ENCODE measurements around the gene TMEM179.

Gene TMEM179

DNA sequence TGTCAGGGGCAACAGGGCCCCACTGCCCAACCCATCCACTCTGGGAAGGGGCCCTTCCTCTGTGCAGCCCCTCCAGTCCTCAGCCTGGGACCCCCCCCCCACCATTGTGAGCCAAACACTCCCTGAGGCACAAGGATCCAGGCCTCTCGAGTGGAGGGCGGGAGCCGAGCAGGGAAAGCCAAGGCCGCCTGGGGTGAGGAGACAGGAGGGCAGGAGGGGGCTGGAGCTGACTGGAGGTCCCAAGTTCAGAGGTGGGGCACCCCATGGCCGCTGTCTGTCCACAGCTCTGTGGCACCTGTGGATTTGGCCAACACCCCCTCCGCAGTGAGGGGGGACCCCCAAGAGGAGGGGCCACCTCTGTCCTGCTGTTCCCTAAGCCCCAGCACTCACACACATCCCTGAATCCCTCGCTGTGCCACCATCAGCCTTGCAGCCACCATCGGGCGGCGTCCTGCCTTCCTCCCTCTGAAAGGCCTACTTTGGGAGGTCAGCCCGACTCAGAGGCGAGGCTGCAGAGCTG, 50.4 kb downstream of the TMEM179 start:
- no peak for DNase-seq

DNA sequence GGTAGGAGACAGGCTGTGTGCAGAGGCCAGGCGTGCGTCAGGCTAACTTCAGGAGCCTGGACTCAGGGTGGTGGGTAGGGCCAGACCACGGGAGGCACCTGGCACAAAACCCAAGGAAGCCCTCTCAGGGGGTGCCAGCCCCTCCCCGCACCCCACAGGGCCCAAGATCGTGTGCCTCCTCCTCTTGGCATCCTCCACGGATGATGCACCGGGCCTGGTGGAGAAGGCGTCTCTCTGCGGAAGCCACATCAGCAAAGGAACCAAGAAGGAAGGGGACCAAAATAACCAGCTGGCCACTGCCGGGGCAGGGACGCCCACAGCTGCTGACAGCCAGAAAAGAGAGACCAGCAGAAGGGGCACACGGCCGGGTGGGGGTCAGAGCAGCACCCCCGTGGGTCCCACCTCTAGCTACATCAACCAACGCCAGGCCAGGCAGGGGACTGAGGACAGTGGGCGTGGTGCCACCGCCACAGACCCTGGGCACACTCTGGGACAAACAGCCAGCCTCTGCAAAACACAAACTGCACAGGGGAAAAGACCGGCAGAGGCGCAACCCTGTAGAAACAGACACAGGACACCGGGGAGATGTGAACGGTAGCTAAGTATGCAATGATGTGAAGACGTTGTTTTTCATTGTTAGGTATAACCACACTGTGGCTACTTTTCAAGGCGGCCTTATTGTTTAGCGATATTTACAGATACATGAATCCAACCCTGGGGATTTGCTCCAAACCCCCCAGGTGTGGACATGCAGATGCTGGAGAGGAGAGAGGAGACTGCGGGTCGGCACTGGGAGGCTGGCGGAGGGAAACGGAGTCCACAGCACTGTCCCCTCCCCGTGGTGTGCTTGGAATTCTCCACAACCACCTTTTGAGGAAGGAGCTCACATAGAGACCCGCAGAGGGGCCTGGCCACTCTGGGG, 51.1 kb downstream of the TMEM179 start:
- no peak for DNase-seq

DNA sequence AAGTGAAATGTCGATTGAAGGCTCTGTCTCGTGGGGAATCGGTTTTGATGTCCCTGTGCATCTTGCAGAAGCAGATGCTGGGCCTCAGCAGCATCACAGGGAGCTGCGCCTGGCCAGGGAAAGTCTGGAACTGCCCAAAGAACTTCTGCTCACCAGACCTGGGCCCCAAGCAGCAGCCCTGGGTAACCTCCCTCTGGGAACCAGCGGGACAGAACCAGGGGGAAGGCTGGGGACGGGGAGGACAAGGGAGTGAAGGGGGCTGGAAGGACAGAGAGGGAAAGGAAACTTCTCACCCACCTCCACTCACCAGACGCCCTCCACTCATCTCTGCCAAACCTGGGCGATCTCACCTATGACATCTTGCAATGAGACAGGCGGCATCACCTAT, 51.8 kb downstream of the TMEM179 start:
- DNase-seq = no peak

DNA sequence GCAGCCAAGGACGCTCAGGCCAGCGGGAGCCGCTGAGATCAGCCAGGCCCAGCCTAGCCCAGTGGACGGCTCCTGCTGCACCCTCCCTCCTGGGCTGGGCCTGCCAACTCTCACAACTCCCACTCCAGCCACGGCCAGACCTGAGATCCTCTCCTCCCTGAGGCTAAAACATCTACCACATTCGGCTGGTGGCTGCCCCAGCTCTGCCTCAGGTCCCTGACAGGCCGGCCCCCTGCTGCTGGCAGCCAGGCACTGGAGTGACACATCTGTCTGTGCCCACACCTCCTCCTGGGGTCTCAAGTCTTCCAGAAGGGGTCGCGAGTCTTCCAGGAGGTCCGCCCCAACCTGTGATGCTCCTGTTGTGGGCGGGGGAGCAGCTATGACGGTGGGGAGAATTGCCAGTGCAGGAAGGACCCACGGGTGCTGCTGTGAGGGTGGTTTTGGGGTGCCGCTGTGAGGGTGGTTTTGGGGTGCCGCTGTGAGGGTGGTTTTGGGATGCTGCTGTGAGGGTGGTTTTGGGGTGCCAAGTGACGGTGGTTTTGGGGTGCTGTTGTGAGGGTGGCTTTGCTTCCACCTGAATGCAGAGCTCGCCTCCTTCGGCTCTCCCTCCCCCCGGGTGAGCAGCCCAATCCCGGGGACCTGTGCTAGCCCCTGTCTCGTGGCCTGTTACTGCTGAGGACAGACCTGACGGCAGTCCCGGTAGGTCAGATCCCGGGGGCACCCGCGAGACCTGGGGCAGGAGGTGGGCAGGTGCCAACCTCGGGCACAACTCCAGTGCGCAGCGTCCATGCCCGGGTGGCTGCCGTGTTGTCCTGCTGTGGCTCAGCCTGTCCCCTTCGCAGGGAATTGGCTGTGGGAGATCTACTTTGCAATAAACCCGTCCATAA, 52.5 kb downstream of the TMEM179 start:
- no peak for DNase-seq

DNA sequence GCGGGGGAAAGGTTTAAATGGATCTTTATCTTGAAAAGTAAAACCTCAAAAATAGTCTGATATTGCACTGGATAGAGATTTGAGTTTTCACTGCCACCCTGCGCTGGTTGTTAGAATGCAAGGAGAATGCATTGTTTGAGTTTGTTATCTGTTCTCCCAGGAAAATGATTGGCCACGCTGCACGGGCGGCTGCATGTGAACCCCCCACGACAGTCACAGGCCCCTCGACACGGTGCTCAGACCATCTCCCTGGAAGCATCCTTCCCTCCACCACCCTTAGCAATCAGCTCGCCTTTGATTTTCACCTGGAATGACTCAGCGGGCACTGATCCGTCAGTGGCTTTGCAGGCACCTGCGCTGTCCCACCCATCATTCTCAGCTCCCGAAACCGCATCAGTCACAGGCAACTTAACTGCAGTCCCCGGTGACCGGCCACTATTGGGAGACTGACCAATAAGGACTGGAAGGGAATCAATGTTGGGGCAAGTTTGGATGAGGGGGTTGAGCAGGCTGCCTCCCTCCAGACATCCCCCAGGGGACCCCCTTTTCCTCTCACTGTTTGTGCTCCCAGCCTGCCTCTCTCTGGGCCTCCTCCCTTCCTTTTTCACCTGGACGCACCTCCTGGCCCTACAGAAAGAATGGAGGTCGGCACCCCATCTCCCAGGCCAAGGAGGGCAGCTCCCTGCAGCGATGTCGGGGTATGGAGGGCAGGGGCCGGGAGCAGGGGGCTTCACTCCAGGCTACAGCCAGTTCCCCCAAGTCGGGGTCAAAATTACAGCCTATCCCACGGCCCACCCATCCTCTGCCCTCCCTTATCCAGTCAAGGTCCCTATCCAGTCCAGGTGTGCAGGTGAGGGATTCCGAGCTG, 53.5 kb downstream of the TMEM179 start:
- no peak for DNase-seq

DNA sequence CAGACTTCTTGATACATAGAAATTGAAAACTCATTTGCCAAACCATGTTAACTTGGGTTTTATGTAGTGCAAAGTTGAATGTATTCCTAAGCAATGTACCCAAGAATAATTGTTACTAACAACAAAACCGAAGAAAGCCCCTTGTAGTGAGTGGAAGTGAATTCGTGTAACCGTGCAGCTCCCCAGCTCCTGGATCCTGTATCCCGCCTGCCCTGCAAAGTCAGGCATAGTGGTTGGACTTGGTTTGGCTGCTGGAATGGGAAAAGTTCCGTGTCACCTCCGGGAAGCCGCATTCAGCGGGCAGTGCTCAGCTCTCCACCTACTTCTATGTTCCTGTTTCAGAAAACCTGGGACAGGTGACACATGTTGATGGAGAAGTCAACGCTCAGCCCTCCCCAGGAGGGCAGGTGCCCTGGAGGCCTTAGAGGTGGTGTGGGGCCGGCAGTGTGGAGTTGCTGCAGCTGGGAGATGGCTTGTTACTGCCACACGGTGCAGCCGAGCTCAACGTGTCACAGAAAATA, 54.2 kb downstream of the TMEM179 start:
- DNase-seq = no peak

DNA sequence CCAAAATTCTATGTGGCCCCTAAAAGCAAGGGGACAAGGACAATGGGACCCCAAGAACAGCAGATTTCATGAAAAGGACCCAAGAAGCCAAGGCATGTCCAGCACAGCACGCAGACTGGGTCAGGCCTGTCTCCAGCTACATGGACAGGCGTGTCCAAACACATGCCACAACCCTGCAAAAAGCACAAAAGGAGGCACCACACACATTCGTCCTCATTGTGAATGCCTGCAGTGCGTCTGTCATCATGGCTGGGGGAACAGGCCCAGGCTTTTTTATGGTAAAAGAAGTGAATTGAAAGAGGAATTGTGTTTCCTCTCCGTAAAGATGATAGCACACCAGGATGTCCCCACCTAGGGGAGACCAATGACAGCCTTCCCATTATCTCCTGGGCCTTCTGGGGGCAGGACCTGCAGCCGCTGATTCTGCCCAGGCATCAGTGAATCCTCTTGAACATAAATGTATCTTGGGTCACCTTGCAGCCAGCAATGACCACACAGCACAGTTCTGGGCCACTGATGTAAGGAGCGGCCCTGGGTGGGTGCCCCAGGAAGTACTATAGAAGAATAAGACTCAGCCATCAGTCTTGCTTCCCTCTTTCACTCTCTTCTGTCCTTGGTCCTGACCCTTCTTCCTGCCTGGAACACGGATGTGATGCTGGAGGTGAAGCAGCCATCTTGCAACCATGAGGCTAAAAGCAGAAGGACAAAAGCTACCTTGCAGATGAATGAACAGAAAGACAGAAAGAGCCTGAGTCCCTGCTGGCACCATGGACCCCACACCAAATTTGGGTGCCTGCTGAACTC, 54.8 kb downstream of the TMEM179 start:
- no peak for DNase-seq

DNA sequence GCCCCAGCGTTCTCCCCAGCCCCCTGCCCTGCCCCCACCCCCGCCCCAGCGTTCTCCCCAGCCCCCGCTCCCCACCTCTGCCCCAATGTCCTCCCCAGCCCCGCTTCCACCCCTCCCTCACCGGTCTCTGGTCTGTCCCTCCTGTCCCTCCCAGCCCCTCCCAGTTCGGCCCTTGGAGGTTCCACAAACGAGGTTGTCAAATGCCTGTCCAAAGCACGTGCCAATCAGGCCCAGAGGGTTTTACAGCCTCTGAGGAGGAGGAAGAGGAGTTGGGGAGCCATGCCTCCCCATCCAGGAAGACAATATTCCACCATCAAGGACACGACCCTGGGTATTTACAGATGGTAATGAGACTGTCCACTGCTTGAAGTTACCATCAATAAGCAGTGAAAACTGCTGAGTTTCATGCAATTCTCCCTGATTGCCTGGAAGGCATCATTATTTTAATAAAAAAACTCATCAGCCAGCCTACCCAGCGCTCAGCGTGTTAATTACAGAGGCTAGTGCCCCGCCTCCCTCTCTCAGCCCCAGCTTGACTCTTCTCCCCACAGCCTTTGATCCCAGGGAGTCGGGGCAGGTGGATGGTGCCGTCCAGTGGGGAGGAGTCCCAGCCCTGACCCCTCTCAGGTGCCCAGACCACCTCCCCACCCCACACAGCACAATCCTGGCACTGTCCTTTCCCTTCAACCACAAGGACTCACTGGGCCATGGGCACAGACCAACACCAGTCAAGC, 55.6 kb downstream of the TMEM179 start:
- DNase-seq = no peak

DNA sequence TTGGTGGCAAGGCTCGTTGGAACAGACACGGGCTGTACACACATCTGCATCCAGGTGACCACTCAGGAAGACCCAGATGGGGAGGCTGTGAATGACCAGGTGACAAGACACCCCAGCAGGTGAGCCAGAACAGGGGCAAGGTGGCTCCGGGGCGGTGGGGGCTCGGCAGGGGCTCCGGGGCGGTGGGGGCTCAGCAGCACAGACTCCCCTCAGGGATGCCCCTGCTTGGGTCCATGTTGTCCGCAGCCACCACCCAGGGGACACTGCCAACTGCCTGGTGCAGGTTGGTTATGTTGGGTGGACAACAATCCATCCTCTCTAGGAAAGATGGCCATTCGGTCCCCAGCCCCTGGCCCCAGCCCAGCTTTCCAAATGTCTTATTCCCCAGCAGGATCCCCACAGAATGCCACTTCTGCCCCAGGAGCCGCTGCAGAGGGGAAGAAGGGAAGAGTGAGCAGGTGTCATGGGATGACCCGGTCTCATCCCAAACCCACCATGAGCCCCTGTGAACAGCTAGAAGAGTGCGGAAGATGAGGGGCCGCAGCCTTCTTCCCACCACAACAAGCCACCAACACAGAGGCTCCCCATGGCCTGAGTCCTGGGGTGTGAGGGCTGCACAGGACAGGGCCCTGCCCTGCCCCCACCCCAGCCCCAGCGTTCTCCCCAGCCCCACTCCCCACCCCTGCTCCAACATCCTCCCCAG, 56.4 kb downstream of the TMEM179 start:
- DNase-seq = no peak

DNA sequence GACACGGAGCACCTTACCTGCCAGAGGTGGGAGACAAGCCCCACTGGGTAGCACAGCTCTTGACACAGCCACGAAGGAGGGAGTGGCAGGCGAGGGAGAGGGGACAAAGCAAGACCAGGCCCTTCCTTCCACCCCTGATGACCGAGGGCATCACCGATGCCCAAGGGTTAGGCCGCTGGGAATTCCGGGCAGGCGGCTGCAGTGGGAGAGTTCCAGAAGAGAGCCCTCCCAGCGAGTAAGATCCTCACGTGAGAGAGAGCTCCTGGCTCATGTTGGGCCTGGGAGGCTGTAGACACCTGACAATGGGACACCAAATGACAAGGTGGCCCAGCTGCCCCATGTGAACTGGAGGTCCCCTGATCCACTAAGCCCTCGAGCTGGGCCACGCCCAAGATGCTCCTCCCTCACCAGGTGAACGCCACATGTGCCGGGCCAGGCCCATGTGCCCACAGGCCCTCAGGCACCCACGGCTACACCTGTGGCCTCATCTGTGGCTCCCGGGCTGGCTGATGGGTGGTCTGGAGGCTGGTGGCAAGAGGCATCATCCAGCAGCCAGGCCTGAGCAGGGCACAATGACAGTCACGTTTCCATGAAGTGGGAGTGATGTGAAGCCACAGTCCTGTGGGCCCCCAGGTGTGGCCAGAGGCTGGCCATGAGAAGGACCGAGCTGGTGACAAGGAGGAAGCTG, 57.1 kb downstream of the TMEM179 start:
- no peak for DNase-seq

DNA sequence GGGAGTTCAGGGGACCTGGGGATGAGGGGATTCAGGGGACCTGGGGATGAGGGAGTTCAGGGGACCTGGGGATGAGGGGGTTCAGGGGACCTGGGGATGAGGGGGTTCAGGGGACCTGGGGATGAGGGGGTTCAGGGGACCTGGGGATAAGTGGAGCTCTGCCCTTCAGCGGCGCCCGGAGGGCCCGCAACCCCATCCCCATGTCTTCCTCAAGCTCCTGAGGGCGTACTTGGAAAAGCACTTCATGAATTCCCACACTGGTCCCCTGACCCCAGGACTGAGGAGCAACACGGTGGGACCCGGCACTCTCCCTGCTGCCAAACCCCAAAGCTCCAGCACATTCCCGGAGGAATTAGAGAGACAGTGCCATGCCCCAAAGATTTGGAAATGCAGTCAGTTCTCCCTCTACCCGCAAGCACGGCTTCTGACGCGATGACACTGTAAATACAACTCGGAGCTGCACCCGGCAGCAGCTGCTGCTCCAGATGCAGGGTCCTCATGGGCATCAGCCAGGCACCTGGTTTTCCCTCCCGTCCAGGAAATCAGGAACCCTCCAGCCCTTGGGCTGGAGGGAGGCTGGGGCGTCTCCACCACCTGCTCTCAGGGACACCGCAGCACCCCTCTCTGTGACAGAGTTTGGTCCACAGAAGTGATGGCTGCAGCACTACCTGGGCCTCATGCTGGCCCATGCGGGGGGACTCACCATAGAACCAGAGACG, 57.8 kb downstream of the TMEM179 start:
- no peak for DNase-seq

DNA sequence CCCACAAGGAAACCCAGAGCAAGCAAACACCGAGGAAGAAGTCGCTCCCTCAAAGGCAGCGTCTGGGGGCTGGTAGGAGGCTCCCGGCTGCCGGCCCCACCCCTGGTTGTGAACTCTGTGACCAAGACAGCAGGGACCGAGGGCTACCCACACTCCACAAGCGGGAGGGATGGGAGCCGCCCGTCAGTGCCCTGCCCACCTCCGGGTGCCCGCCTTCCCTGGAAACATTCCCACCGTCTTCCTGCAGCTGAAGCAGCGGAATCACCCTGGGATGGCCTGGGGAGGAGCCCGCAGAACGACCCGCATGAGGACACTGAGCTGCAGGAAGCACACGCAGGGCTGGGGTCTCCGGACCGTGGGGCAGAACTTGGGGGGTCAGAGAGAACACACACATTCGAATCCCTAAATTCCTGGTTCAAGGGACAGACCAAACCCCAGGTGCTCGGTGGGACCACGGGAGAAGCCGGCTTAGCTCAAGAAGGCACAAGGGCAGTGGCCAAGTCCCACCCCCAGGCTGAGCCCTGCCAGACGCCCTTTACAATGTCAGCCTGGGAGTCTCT, 58.5 kb downstream of the TMEM179 start:
- DNase-seq = no peak

DNA sequence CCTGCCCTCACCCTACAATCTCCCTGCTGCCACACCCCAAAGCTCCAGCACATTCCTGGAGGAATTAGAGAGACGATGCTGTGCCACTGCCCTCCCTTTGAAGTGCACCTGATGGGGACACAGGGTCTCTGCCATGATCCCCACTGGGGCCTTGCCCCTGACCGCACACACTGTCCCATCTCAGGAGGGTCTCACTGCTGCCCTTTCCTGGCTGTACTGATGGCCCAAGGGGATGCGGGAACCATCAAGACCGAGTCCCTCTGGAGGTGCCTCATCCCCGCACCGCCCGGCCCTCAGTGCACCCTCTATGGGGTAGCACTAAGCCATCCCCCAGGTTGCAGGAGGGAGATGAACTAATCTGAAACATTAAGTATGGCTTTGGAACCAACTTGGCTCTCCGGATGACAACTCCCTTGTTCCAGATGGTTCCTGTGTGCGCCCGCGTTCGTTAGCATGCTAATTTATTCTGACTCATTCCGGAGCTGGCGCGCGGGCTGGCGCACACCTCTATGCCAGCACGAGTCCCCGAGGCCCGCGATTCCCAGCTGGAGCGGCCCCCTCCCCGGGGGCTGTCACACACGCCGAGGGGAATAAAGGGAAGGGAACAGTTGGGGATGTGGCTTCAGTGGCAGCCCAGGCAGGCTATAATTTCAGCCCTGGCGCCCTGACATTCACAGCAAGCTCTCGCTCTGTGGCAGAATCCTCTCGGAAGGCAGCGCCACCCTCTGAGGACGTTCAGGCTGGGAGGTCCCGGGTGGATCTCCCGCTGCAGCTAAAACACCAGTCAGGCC, 59.2 kb downstream of the TMEM179 start:
- DNase-seq = no peak

DNA sequence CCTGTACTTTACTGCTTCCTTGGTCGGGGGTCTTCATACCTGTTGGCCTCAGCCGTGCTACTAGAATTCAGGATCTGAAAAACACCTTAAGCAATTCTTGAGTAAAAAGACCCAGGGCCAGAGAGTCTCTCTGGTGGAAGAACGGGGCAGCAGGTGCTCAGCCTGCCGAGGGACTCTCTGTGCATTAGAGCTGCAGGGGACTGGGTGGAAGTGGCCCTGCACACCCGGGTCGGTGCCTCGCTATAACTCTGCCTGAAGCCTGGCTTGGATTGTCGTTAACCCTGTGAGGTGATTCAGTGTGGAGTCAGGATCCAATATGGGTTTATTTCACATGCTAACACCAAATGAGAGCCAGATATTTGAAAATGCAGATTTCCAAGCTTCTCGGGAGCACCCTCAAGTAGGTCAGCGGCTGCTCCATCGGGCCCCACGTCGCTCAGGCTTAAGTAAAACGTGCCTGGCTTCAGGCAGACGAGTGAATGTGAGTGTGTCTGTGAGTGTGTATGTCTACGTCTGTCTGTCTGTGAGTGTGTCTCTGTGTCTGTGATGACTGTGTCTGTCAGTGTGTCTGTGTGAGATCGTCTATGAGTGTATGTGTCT, 60.1 kb downstream of the TMEM179 start:
- no peak for DNase-seq

DNA sequence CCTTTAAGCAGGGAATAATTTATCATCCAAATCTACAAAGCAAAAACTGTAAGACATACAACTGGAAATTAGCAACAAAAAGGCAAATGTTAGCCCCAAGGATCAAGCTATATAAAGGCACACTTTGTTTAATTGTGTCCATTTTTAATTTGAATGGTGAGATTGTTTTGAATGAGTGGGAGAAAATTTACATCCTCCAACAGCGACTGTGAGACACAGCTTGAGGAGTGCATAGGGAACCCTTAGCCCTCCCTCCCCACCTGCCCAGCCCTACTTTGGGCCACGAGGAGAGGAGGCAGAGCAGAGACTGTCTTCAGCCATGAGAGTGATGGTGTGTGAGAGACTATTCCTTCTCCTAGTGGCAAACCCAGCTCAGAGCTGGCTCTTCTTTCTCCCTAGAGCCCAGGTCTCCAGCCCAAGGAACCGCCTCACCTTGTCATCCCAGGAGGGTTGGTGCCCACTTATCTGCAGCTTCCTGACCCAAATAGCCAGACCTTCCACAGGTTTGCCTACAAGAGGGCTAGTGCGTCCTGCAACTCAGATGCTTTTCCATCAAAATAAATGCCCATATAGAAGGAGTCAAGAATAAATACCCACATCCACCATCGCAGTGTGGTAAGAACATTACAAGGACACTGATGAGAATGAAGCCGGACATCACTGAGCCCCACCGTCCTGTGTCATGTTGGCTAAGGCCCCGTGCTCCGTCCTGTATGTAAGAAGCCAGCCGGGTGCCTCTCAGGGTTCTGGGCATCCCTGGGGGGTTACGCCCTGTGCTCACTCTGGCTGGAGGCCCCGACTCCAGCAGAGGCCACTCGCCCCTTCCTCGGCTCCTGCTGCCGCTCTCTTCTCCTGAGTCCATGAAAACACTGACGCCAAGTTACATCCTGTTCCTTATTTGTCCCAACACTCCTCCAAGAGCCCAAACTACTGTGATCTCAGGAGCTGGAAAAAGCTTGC, 61.4 kb downstream of the TMEM179 start:
- DNase-seq = no peak

DNA sequence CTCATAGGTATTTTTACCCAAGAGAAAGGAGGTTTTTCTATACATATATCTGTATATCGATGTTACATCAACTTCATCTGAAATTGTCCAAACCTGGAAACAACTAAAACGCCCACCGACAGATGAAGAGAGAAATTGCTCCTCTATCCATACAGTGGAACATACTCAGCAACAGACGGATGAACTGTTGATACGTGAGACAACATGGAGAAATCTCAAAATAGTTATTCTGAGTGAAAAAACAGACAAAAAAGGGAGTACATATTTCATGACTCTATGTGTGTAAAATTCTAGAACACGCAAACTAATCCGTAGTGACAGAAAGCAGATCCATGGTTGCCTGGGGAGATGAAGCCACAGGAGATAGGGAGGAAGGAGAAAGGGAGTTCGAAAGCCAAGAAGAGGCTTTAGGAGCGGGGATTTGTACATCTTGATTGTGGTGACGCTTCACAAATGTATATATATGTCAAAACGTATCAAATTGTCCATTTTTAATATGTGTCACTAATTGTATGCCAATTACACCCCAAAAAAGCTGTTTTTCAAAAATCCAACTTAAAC, 62.6 kb downstream of the TMEM179 start:
- no peak for DNase-seq
